ENCODE measurements around the gene ZNF644.

DNA sequence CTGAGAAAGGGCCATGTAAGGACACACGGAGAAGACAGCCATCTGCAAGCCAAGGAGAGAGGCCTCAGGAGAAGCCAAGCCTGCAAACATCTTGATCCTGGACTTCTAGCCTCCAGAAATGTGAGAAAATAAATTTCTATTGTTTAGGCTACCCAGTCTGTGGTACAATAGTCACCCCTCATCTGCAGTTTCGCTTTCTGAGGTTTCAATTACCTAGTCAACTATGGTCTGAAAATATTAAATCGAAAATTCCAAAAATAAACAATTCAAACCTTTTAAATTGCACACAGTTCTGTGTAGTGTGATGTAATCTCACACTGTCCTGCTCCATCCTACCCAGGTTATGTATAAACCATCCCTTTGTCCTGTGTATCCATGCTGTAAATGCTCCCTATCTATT lies 52.6 kb downstream of the ZNF644 start:
- TF ChIP-seq CTCF (IDR thresholded peaks at IDR 0.05) (no peak), POLR2A (IDR thresholded peaks at IDR 0.05) (no peak)

Measured in prostate gland (tissue), 2 donors.